Fibroblast of lung (primary cell): ENCODE measurements around the gene TXNDC16. TPM values are rescaled to one million over a fixed set of nuclear protein-coding genes. Genes with fewer than 3 reads are reported as not detected.

Source experiments
- DNase-seq, 2 donors: peaks; one replicate each; pipeline versions ENCODE4 v3.0.0 to v3.0.0-alpha.2; 2010; ENCODE audit warnings: low read depth in 2 of 2
- H2AFZ ChIP-seq: 2 replicates; pipeline ENCODE4 v1.5.1; 2012; ENCODE audit warnings: low read length, control low read depth, inconsistent platforms
- H3K27ac ChIP-seq: 2 replicates; pipeline ENCODE4 v1.5.1; 2011; ENCODE audit warnings: low read length, control low read depth; ENCODE audit not compliant: insufficient read depth
- H3K27me3 ChIP-seq: 2 replicates; pipeline ENCODE4 v1.5.1; 2011; ENCODE audit warnings: mild to moderate bottlenecking, low read length; ENCODE audit not compliant: control insufficient read depth, insufficient read depth
- H3K36me3 ChIP-seq: 2 replicates; pipeline ENCODE4 v1.5.1; 2011; ENCODE audit warnings: low read length; ENCODE audit not compliant: control insufficient read depth, insufficient read depth
- H3K4me1 ChIP-seq: 2 replicates; pipeline ENCODE4 v1.5.1; 2011; ENCODE audit warnings: low read length; ENCODE audit not compliant: control insufficient read depth, insufficient read depth; ENCODE audit errors: extremely low read depth
- H3K4me2 ChIP-seq: 2 replicates; pipeline ENCODE4 v1.5.1; 2011; ENCODE audit warnings: low read length, control low read depth; ENCODE audit not compliant: insufficient read depth; ENCODE audit errors: extremely low read depth
- H3K4me3 ChIP-seq, 4 experiments: fragments of 200-600 bp in 1 of 4; sonication (generic) in 1 of 4; replicated peaks in 1 of 4; 2 replicates each; pipeline ENCODE4 v1.5.1; 2011 to 2016; ENCODE audit warnings: low read length in 4 of 4, low read depth in 3 of 4, mild to moderate bottlenecking in 3 of 4, control low read depth in 2 of 4, inconsistent platforms in 1 of 4, mixed read lengths in 1 of 4; ENCODE audit not compliant: insufficient read depth in 1 of 4; ENCODE audit errors: control extremely low read depth in 1 of 4
- H3K79me2 ChIP-seq: 2 replicates; pipeline ENCODE4 v1.5.1; 2012; ENCODE audit warnings: mild to moderate bottlenecking, low read length, inconsistent platforms; ENCODE audit not compliant: control insufficient read depth, insufficient read depth
- H3K9ac ChIP-seq: 2 replicates; pipeline ENCODE4 v1.5.1; 2011; ENCODE audit warnings: mild to moderate bottlenecking, low read length, control low read depth; ENCODE audit not compliant: insufficient read depth
- H3K9me3 ChIP-seq: 2 replicates; pipeline ENCODE4 v1.5.1; 2012; ENCODE audit warnings: low read depth, low read length; ENCODE audit not compliant: control insufficient read depth, insufficient read depth
- H4K20me1 ChIP-seq: 2 replicates; pipeline ENCODE4 v1.5.1; 2011; ENCODE audit warnings: low read length; ENCODE audit not compliant: control insufficient read depth, insufficient read depth; ENCODE audit errors: extremely low read depth
- CTCF ChIP-seq, 2 donors: IDR thresholded peaks in 1 of 2; conservative IDR thresholded peaks in 1 of 2; 1 replicate in 1 of 2; 2 replicates in 1 of 2; pipeline ENCODE4 v1.5.1; 2011 to 2012; ENCODE audit warnings: low read length in 2 of 2, control low read depth in 1 of 2, inconsistent platforms in 1 of 2, low read depth in 1 of 2, mild to moderate bottlenecking in 1 of 2
- EZH2 ChIP-seq: IDR thresholded peaks from 2 replicates; pipeline ENCODE4 v1.5.1; 2012; ENCODE audit warnings: low read length, control low read depth, mild to moderate bottlenecking; ENCODE audit errors: missing control alignments
- polyA plus RNA-seq, 2 donors: library from polyadenylated mRNA; depleted of rRNA in 1 of 2; stranded (reverse) in 1 of 2; unstranded in 1 of 2; fragments of >200 nt; gene quantifications; 2 replicates each; pipeline ENCODE4 v1.2.1, GENCODE V29; 2011 to 2012; ENCODE audit warnings: missing spikeins in 1 of 2
- total RNA-seq: library from RNA; depleted of rRNA; stranded (reverse); fragments of >200 nt; gene quantifications from 2 replicates; pipeline ENCODE4 v1.2.1, GENCODE V29; 2014

TXNDC16 gene
- total and polyA plus RNA-seq, 2 donors (not counting 1 experiment from before 2014, with no cell fraction given) = 3.0 to 6.6 TPM

- no peak for TF ChIP-seq CTCF (conservative IDR thresholded peaks at IDR 0.05 in 1 of 2, IDR thresholded peaks at IDR 0.05 in 1 of 2; ENCODE audit: low read depth in 1 of 2, low read length in 2 of 2)
- no peaks in the 10 kb centered on the region for H3K4me1 ChIP-seq
- peak in 1 of 2 donors; percentile 20 for DNase-seq
Observed at GRCh38 chr14:52494444-52494843, 57.9 kb downstream of the TXNDC16 start.

GRCh38 chr14:52485350-52485960 is 66.8 kb downstream of the TXNDC16 start:
- no peak overlapping the region for H3K4me3 ChIP-seq
- no peaks in the 10 kb centered on the region for H3K9me3 ChIP-seq
- no peak overlapping the region for H3K27ac ChIP-seq
- H3K9ac ChIP-seq = no peak overlapping the region
- no peaks in the 10 kb centered on the region for H3K27me3 ChIP-seq
- no peaks in the 10 kb centered on the region for H4K20me1 ChIP-seq
- no peaks in the 10 kb centered on the region for H3K79me2 ChIP-seq
- H3K36me3 ChIP-seq = no peaks in the 10 kb centered on the region
- H3K4me1 ChIP-seq = no peaks in the 10 kb centered on the region
- H3K4me2 ChIP-seq = no peak overlapping the region
- no peak for TF ChIP-seq CTCF (conservative IDR thresholded peaks at IDR 0.05 in 1 of 2, IDR thresholded peaks at IDR 0.05 in 1 of 2; ENCODE audit: low read depth in 1 of 2, low read length in 2 of 2)
- no peak for DNase-seq
- no peak overlapping the region for H2AFZ ChIP-seq

More at GRCh38 chr14:52494444-52494843, 57.9 kb downstream of the TXNDC16 start:
- Histone ChIP-seq H3K36me3 (no peaks in the 10 kb centered on the region), H3K79me2 (no peaks in the 10 kb centered on the region), H3K4me3 (no peak overlapping the region), H3K27ac (no peak overlapping the region), H3K9ac (no peak overlapping the region), H3K9me3 (no peaks in the 10 kb centered on the region), H2AFZ (no peak overlapping the region), H3K27me3 (no peaks in the 10 kb centered on the region), H3K4me2 (no peak overlapping the region), H4K20me1 (no peaks in the 10 kb centered on the region)

GRCh38 chr14:52481864-52482263 is 70.4 kb downstream of the TXNDC16 start:
- no peaks in the 10 kb centered on the region for H3K36me3 ChIP-seq
- H3K4me2 ChIP-seq = no peak overlapping the region
- no peaks in the 10 kb centered on the region for H3K9me3 ChIP-seq
- H3K79me2 ChIP-seq = no peaks in the 10 kb centered on the region
- DNase-seq = no peak
- H3K9ac ChIP-seq = no peak overlapping the region
- H3K4me1 ChIP-seq = no peaks in the 10 kb centered on the region
- TF ChIP-seq EZH2 (no peak), CTCF (conservative IDR thresholded peaks at IDR 0.05 in 1 of 2, IDR thresholded peaks at IDR 0.05 in 1 of 2; ENCODE audit: low read depth in 1 of 2, low read length in 2 of 2) (no peak)
- no peaks in the 10 kb centered on the region for H3K27me3 ChIP-seq
- H4K20me1 ChIP-seq = no peaks in the 10 kb centered on the region
- H3K4me3 ChIP-seq = no peak overlapping the region
- H3K27ac ChIP-seq = no peak overlapping the region
- no peak overlapping the region for H2AFZ ChIP-seq
